ENCODE measurements around the gene NOS1AP. TPM values are rescaled to one million over a fixed set of nuclear protein-coding genes. Genes with fewer than 3 reads are reported as not detected.

The NOS1AP gene
- total and polyA plus RNA-seq, 2 donors (not counting 3 experiments of a cell fraction or from before 2014, with no cell fraction given): 1.3 to 5.4 TPM

GRCh38 chr1:162366671-162367070 is 297.2 kb downstream of the NOS1AP start:
- CTCF ChIA-PET: interaction anchor here (1.4 to 4.4 kb wide), 3 partner anchors 9 to 19 kb away, joined by 3 to 24 read pairs (median 4); no protein-coding TSS in a partner anchor
- TF ChIP-seq JUN (IDR thresholded peaks at IDR 0.05; ENCODE audit: borderline replicate concordance, insufficient read depth, insufficient read length, low read depth) (no peak), GATA2 (IDR thresholded peaks at IDR 0.05; ENCODE audit: insufficient read depth, insufficient read length, low read depth, low read length) (no peak)
- H3K27ac ChIP-seq (ENCODE audit: insufficient read depth, low read depth, low read length): no peak overlapping the region
- no peak overlapping the region for H3K4me2 ChIP-seq (ENCODE audit: insufficient read depth, low read length)
- no peaks in the 10 kb centered on the region for H3K27me3 ChIP-seq (ENCODE audit: control insufficient read depth in 2 of 2, insufficient read depth in 2 of 2, low read length in 2 of 2)
- POLR2A ChIA-PET: no interaction called here
- H3K9me3 ChIP-seq (replicated peaks; ENCODE audit: control insufficient read depth, insufficient read depth, low read length): no peaks in the 10 kb centered on the region
- H3K4me3 ChIP-seq (replicated peaks in 1 of 3; ENCODE audit: insufficient read depth in 1 of 3, low read depth in 1 of 3, low read length in 3 of 3): no peak overlapping the region
- intact Hi-C loops (cut with micrococcal nuclease) (no loop called here), dilution Hi-C loops (cut with MboI; ENCODE audit: extremely low pct_ligation_motif_present, low sequenced_read_pairs) (no loop called here)
- no peak overlapping the region for H3K9ac ChIP-seq (replicated peaks; ENCODE audit: extremely low read depth, insufficient read depth, low read length)
- H4K20me1 ChIP-seq (replicated peaks; ENCODE audit: control insufficient read depth, extremely low read depth, insufficient read depth, low read length): no peaks in the 10 kb centered on the region
- BruUV-seq (replicated peaks): no TSS peak
- H2AFZ ChIP-seq (ENCODE audit: low read depth, low read length): no peak overlapping the region
- H3K79me2 ChIP-seq (ENCODE audit: control insufficient read depth, insufficient read depth, low read length): no peaks in the 10 kb centered on the region
- H3K9me1 ChIP-seq (replicated peaks; ENCODE audit: control insufficient read depth, extremely low read depth, insufficient read depth, low read length): no peaks in the 10 kb centered on the region
- DNase-seq (ENCODE audit: low read depth, low spot score) (no peak), FAIRE-seq (no peak)
- H3K36me3 ChIP-seq (ENCODE audit: control insufficient read depth in 2 of 2, extremely low read depth in 1 of 2, insufficient read depth in 2 of 2, low read length in 2 of 2): peaks cover 0 to 4% of the 10 kb centered on the region in 2 experiments
- H3K4me1 ChIP-seq (ENCODE audit: control insufficient read depth, extremely low read depth, insufficient read depth, low read length): no peaks in the 10 kb centered on the region

GRCh38 chr1:162367073-162367472 is 297.6 kb downstream of the NOS1AP start:
- intact Hi-C loops (cut with micrococcal nuclease) (no loop called here), dilution Hi-C loops (cut with MboI; ENCODE audit: extremely low pct_ligation_motif_present, low sequenced_read_pairs) (no loop called here)
- Histone ChIP-seq H3K36me3 (ENCODE audit: control insufficient read depth in 2 of 2, extremely low read depth in 1 of 2, insufficient read depth in 2 of 2, low read length in 2 of 2) (peaks cover 0 to 4% of the 10 kb centered on the region in 2 experiments), H2AFZ (ENCODE audit: low read depth, low read length) (no peak overlapping the region), H3K4me1 (ENCODE audit: control insufficient read depth, extremely low read depth, insufficient read depth, low read length) (no peaks in the 10 kb centered on the region), H4K20me1 (replicated peaks; ENCODE audit: control insufficient read depth, extremely low read depth, insufficient read depth, low read length) (no peaks in the 10 kb centered on the region), H3K79me2 (ENCODE audit: control insufficient read depth, insufficient read depth, low read length) (no peaks in the 10 kb centered on the region), H3K4me2 (ENCODE audit: insufficient read depth, low read length) (no peak overlapping the region), H3K4me3 (replicated peaks in 1 of 3; ENCODE audit: insufficient read depth in 1 of 3, low read depth in 1 of 3, low read length in 3 of 3) (no peak overlapping the region), H3K27me3 (ENCODE audit: control insufficient read depth in 2 of 2, insufficient read depth in 2 of 2, low read length in 2 of 2) (no peaks in the 10 kb centered on the region), H3K9me1 (replicated peaks; ENCODE audit: control insufficient read depth, extremely low read depth, insufficient read depth, low read length) (no peaks in the 10 kb centered on the region), H3K27ac (ENCODE audit: insufficient read depth, low read depth, low read length) (no peak overlapping the region), H3K9ac (replicated peaks; ENCODE audit: extremely low read depth, insufficient read depth, low read length) (no peak overlapping the region), H3K9me3 (replicated peaks; ENCODE audit: control insufficient read depth, insufficient read depth, low read length) (no peaks in the 10 kb centered on the region)
- DNase-seq (ENCODE audit: low read depth, low spot score) (no peak), FAIRE-seq (no peak)
- CTCF ChIA-PET: interaction anchor here (1.4 to 4.4 kb wide), 2 partner anchors 10 to 13 kb away, joined by 4 to 24 read pairs; no protein-coding TSS in a partner anchor
- no peak for TF ChIP-seq GATA2 (IDR thresholded peaks at IDR 0.05; ENCODE audit: insufficient read depth, insufficient read length, low read depth, low read length)
- no peak for TF ChIP-seq POLR2AphosphoS5 (IDR thresholded peaks at IDR 0.05; ENCODE audit: insufficient read depth, low read depth, low read length)
- TF ChIP-seq, protein P1, sequence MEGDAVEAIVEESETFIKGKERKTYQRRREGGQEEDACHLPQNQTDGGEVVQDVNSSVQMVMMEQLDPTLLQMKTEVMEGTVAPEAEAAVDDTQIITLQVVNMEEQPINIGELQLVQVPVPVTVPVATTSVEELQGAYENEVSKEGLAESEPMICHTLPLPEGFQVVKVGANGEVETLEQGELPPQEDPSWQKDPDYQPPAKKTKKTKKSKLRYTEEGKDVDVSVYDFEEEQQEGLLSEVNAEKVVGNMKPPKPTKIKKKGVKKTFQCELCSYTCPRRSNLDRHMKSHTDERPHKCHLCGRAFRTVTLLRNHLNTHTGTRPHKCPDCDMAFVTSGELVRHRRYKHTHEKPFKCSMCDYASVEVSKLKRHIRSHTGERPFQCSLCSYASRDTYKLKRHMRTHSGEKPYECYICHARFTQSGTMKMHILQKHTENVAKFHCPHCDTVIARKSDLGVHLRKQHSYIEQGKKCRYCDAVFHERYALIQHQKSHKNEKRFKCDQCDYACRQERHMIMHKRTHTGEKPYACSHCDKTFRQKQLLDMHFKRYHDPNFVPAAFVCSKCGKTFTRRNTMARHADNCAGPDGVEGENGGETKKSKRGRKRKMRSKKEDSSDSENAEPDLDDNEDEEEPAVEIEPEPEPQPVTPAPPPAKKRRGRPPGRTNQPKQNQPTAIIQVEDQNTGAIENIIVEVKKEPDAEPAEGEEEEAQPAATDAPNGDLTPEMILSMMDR (IDR thresholded peaks at IDR 0.05; ENCODE audit: extremely low read depth in 1 of 2, insufficient read depth in 1 of 2, low read depth in 1 of 2, low read length in 2 of 2): no peak
- no peak for TF ChIP-seq MAX (IDR thresholded peaks at IDR 0.05; ENCODE audit: insufficient read depth, insufficient read length)
- TF ChIP-seq MYC (IDR thresholded peaks at IDR 0.05; ENCODE audit: low read depth, low read length): no peak
- TF ChIP-seq POLR2A (IDR thresholded peaks at IDR 0.05; ENCODE audit: low read depth, low read length): no peak
- TF ChIP-seq FOS (IDR thresholded peaks at IDR 0.05; ENCODE audit: borderline replicate concordance, insufficient read depth, low read length): no peak
- no TSS peak for BruUV-seq (replicated peaks)
- POLR2A ChIA-PET: no interaction called here
